Measurements from ENCODE around the gene SERGEF. TPM values are rescaled to one million over a fixed set of nuclear protein-coding genes. Genes with fewer than 3 reads are reported as not detected.
A peak's percentile ranks its signal among the peaks of the same experiment; 100 is the strongest.

SERGEF gene
- total RNA-seq, 4 donors from 2014 or later, result 17.1 to 39.3 (median 33.1) TPM

- intact Hi-C loops (cut with DNase I; ENCODE audit: low total_unique reads), result no loop called here
- TF ChIP-seq POLR2A (IDR thresholded peaks at IDR 0.05), result no peak
- TF ChIP-seq, protein P1, sequence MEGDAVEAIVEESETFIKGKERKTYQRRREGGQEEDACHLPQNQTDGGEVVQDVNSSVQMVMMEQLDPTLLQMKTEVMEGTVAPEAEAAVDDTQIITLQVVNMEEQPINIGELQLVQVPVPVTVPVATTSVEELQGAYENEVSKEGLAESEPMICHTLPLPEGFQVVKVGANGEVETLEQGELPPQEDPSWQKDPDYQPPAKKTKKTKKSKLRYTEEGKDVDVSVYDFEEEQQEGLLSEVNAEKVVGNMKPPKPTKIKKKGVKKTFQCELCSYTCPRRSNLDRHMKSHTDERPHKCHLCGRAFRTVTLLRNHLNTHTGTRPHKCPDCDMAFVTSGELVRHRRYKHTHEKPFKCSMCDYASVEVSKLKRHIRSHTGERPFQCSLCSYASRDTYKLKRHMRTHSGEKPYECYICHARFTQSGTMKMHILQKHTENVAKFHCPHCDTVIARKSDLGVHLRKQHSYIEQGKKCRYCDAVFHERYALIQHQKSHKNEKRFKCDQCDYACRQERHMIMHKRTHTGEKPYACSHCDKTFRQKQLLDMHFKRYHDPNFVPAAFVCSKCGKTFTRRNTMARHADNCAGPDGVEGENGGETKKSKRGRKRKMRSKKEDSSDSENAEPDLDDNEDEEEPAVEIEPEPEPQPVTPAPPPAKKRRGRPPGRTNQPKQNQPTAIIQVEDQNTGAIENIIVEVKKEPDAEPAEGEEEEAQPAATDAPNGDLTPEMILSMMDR (IDR thresholded peaks at IDR 0.05), result no peak
- WGBS, 2 donors, result 90 to 92% methylated on average over 13 to 14 of the region's 14 CpGs
Observed at GRCh38 chr11:17786824-17787525, 225.9 kb downstream of the SERGEF start.

DNA sequence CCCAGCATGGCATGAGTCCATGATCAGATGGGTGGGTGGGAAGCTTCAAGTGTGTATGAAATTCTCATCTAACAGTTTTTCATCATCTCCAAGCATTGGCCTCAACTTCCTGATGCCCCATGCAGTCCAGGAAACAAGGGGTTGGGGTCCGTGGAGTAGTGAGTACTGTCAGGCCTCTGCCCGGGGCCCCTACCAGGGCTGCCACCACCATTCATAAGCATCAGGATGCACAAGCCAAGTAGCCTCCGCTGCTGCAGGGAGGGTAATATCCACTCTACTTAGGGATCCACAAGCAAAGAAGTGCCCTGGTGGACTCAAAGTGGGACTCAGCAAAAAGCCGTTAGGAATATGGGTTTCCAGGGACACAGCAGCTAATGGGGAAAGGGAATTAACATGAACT, 229.0 kb downstream of the SERGEF start:
- H3K4me3 ChIP-seq (ENCODE audit: low read depth, poor library complexity, severe bottlenecking), result no peak overlapping the region
- TF ChIP-seq, protein P1 (IDR thresholded peaks at IDR 0.05), result no peak
- TF ChIP-seq POLR2A (IDR thresholded peaks at IDR 0.05), result no peak
- WGBS, 2 donors, result 91% methylated on average over 4 of the region's 4 CpGs
- no peak for DNase-seq (ENCODE audit: low spot score in 2 of 2)
- intact Hi-C loops (cut with DNase I; ENCODE audit: low total_unique reads), result no loop called here

More at GRCh38 chr11:17786824-17787525, 225.9 kb downstream of the SERGEF start:
- no peak overlapping the region for H3K4me3 ChIP-seq (ENCODE audit: low read depth, poor library complexity, severe bottlenecking)
- no peak for DNase-seq (ENCODE audit: low spot score in 2 of 2)

- TF ChIP-seq, protein P1 (IDR thresholded peaks at IDR 0.05), result no peak
- TF ChIP-seq POLR2A (IDR thresholded peaks at IDR 0.05), result no peak
- intact Hi-C loops (cut with DNase I; ENCODE audit: low total_unique reads), result no loop called here
- H3K4me3 ChIP-seq (ENCODE audit: low read depth, poor library complexity, severe bottlenecking), result no peak overlapping the region
- WGBS, 2 donors, result 75 to 85% methylated on average over 4 of the region's 4 CpGs
- DNase-seq (ENCODE audit: low spot score in 2 of 2), result no peak
Observed at GRCh38 chr11:17782603-17783337, 230.1 kb downstream of the SERGEF start.

DNA sequence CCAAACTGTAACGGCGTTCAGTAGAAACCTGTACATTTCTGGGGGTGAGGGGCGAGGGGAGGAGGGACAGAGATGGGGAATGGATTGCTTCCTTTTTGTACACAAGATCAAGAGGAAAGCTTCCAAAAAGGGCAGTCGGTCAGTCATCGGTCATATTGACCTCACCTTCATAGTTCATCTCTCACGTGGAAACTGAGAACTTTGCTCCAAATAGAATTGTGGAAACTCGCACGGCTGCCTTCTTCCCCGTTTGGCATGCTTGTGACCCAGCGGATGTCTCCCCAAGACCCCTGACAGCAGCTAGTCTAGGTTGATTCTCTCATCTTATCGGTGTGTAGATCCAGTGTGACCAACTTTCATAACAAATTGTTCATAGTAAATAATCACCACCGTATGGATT, 230.7 kb downstream of the SERGEF start:
- peak in 1 of 2 donors; percentile 61 for DNase-seq (ENCODE audit: low spot score in 2 of 2)
- TF ChIP-seq, protein P1 (IDR thresholded peaks at IDR 0.05), result no peak
- no peak for TF ChIP-seq POLR2A (IDR thresholded peaks at IDR 0.05)
- 87 to 88% methylated on average over 12 of the region's 12 CpGs for WGBS, 2 donors
- intact Hi-C loops (cut with DNase I; ENCODE audit: low total_unique reads), result no loop called here
- no peak overlapping the region for H3K4me3 ChIP-seq (ENCODE audit: low read depth, poor library complexity, severe bottlenecking)

DNA sequence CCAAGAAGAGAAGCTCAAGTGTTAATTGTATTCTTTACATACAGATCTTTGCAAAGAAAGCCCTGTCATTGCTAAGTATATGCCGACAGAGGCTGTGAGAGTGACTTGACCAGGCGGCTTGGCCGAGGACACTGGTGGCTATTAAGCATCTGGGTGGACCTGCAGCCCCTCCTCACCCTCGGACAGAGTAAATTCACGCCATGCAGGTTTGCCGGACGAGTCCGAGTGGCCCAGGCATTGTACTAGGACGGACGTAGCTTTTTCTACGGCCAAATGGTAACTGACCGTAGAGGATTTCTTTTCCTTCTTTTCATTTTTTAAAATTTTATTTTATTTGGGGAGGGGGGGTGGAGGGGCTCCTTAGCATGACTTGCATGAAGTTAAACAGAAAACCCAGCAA, 231.2 kb downstream of the SERGEF start:
- H3K4me3 ChIP-seq (ENCODE audit: low read depth, poor library complexity, severe bottlenecking), result no peak overlapping the region
- 44 to 57% methylated on average over 12 of the region's 12 CpGs for WGBS, 2 donors
- DNase-seq (ENCODE audit: low spot score in 2 of 2), result peak in 1 of 2 donors; percentile 64
- TF ChIP-seq, protein P1 (IDR thresholded peaks at IDR 0.05), result no peak
- no peak for TF ChIP-seq POLR2A (IDR thresholded peaks at IDR 0.05)
- intact Hi-C loops (cut with DNase I; ENCODE audit: low total_unique reads), result no loop called here
